ENCODE data around the gene INPP4B.
"Not testable (repeated sequence)": the region's sequence is repeated elsewhere in the genome, so short reads cannot be mapped to it uniquely, and the experiment has no call there.

INPP4B gene

GRCh38 chr4:142663828-142664227 is 182.3 kb downstream of the INPP4B start:
- no peak for DNase-seq

GRCh38 chr4:142660728-142661127 is 185.4 kb downstream of the INPP4B start:
- DNase-seq = no peak

- DNase-seq = no peak
These were observed 189.9 kb downstream of the INPP4B start for GRCh38 chr4:142656178-142656577.

GRCh38 chr4:142648378-142648777 is 197.7 kb downstream of the INPP4B start:
- DNase-seq = no peak

- DNase-seq = no peak
These were observed 200.5 kb downstream of the INPP4B start for GRCh38 chr4:142645475-142646108.

- not testable (repeated sequence) for DNase-seq
These were observed 201.5 kb downstream of the INPP4B start for GRCh38 chr4:142644628-142645027.

GRCh38 chr4:142637614-142638013 is 208.5 kb downstream of the INPP4B start:
- no peak for DNase-seq

- no peak for DNase-seq
These were observed 214.3 kb downstream of the INPP4B start for GRCh38 chr4:142631836-142632235.

GRCh38 chr4:142615324-142615665 is 230.8 kb downstream of the INPP4B start:
- no peak for DNase-seq

GRCh38 chr4:142614621-142615323 is 231.3 kb downstream of the INPP4B start:
- DNase-seq = no peak

- no peak for DNase-seq
These were observed 238.1 kb downstream of the INPP4B start for GRCh38 chr4:142607976-142608375.

- no peak for DNase-seq
These were observed 245.1 kb downstream of the INPP4B start for GRCh38 chr4:142600952-142601351.

- no peak for DNase-seq
These were observed 248.0 kb downstream of the INPP4B start for GRCh38 chr4:142598132-142598531.

GRCh38 chr4:142596595-142596994 is 249.5 kb downstream of the INPP4B start:
- no peak for DNase-seq

GRCh38 chr4:142596121-142596520 is 250.0 kb downstream of the INPP4B start:
- DNase-seq = no peak

- DNase-seq = no peak
These were observed 250.8 kb downstream of the INPP4B start for GRCh38 chr4:142595222-142595871.

GRCh38 chr4:142585411-142585810 is 260.7 kb downstream of the INPP4B start:
- DNase-seq = no peak

GRCh38 chr4:142583708-142584107 is 262.4 kb downstream of the INPP4B start:
- no peak for DNase-seq

- no peak for DNase-seq
These were observed 263.8 kb downstream of the INPP4B start for GRCh38 chr4:142582340-142582739.

GRCh38 chr4:142581881-142582280 is 264.2 kb downstream of the INPP4B start:
- DNase-seq = no peak

- DNase-seq = no peak
These were observed 266.7 kb downstream of the INPP4B start for GRCh38 chr4:142579443-142579842.

- no peak for DNase-seq
These were observed 271.8 kb downstream of the INPP4B start for GRCh38 chr4:142574306-142574705.

- DNase-seq = no peak
These were observed 274.0 kb downstream of the INPP4B start for GRCh38 chr4:142572071-142572470.
